HG03159 (cell line): Measurements from ENCODE around the gene SLC6A19.

ENCODE experiments used
- ATAC-seq: cut with Tn5 transposase; IDR thresholded peaks from one replicate; pipeline ENCODE4 v1.9.1; 2021; ENCODE audit warnings: mild to moderate bottlenecking, moderate library complexity; ENCODE audit not compliant: unreplicated experiment

SLC6A19 gene

GRCh38 chr5:1208221-1208742 lies 6.9 kb downstream of the SLC6A19 start:
- ATAC-seq = no peak

GRCh38 chr5:1208743-1209488 lies 7.5 kb downstream of the SLC6A19 start:
- ATAC-seq = no peak

GRCh38 chr5:1209489-1209852 lies 8.1 kb downstream of the SLC6A19 start:
- no peak for ATAC-seq

- ATAC-seq = no peak
Measured at GRCh38 chr5:1209896-1210776, 8.7 kb downstream of the SLC6A19 start.

- ATAC-seq = no peak
Measured at GRCh38 chr5:1210832-1211251, 9.4 kb downstream of the SLC6A19 start.

GRCh38 chr5:1211701-1212100 lies 10.3 kb downstream of the SLC6A19 start:
- ATAC-seq = no peak

- no peak for ATAC-seq
Measured at GRCh38 chr5:1212271-1212670, 10.9 kb downstream of the SLC6A19 start.

- no peak for ATAC-seq
Measured at GRCh38 chr5:1212881-1213280, 11.5 kb downstream of the SLC6A19 start.

- no peak for ATAC-seq
Measured at GRCh38 chr5:1213508-1214162, 12.2 kb downstream of the SLC6A19 start.

- no peak for ATAC-seq
Measured at GRCh38 chr5:1214163-1214935, 13.0 kb downstream of the SLC6A19 start.

- ATAC-seq = no peak
Measured at GRCh38 chr5:1214936-1215220, 13.5 kb downstream of the SLC6A19 start.

- no peak for ATAC-seq
Measured at GRCh38 chr5:1215320-1216096, 14.1 kb downstream of the SLC6A19 start.

- ATAC-seq = no peak
Measured at GRCh38 chr5:1216211-1216917, 15.0 kb downstream of the SLC6A19 start.

GRCh38 chr5:1216918-1217295 lies 15.5 kb downstream of the SLC6A19 start:
- ATAC-seq = no peak

GRCh38 chr5:1217596-1218206 lies 16.3 kb downstream of the SLC6A19 start:
- ATAC-seq = no peak

- no peak for ATAC-seq
Measured at GRCh38 chr5:1218351-1219080, 17.1 kb downstream of the SLC6A19 start.

- ATAC-seq = no peak
Measured at GRCh38 chr5:1219098-1219767, 17.8 kb downstream of the SLC6A19 start.

- no peak for ATAC-seq
Measured at GRCh38 chr5:1219768-1220100, 18.3 kb downstream of the SLC6A19 start.
